Stimulated activated CD8-positive, alpha-beta memory T cell treated with anti-CD3 and anti-CD28 coated beads, Interleukin-12 subunit alpha, Interleukin-12 subunit beta, amount 100 ng/mL, for 1 hour (primary cell): Measurements from ENCODE around the gene ANO4.

Experiments
- DNase-seq: peaks from one replicate; pipeline ENCODE4 v3.0.0-alpha.2; 2020; ENCODE audit warnings: low read depth

ANO4 gene

DNA sequence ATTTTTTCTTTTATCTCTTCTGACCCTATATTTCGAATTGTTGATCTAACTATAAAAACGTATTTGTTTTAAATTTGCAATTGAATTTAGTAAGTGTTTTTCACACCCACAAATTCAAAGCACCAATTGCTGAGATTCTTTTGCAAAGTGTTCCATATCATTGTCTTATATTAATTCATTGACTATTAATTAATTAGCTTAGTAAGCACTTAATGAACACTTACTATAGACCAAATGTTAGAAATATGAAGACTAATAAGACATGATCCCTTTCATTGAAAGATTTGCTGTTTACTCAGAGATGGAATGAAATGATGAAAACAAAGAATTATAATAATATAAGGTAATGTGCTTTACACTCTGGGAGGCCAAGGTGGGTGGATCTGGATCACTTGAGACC lies 14.2 kb downstream of the ANO4 start:
- no peak for DNase-seq

DNA sequence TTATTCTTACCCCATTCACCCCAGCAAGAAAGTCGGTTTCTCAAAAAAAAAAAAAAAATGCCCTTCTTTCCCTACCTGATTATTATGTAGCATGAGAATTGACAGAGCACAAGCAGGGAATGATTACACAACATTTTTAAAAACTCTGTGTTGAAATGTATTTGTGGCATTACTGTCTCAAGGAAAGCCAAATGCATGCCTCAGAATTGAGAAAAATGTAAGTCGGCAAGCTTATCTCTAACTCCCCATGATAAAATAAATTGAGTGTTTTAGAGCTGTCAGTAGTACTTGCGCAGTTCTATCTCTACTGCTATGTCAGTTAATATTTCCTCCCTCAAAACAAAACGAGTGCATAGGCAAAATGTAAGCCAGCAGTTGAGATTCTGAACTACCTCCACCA lies 25.7 kb downstream of the ANO4 start:
- DNase-seq, result no peak

DNA sequence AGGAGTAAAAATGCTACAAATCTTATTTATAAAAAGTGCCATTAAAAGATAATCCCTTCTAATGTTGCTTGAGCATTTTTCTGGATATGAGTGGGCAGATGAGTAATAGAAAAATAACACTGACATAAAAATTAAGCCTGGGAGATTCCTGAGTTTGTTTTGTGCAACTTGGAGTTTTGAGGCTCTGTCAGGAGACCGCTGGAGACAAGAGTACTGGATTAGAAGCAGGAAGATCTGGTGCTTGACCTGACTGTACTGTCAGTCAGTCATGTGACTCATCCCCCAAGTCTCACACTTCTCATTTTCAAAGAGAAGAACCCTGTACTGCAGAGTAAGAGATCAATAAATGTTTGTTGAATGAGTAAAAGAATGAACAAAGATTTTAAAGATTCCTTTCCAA lies 29.4 kb downstream of the ANO4 start:
- no peak for DNase-seq

DNA sequence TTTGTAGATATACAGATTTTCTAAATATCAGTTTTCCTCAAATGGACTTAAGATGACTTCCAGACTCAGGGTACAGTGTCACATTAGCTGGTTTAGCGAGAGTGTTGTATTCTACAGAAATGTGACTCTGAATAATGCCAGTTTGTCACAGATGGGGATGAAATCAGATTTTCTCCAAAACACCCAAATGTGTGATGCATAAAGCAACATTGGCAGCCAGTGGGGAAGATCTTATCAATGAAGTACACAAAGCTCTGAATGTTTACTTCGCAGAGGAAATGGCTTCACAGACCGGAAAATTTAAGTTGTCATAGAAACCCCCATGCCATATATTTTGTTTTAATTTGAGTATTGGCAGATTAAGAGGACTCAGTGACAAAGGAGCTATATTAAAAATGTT lies 29.9 kb downstream of the ANO4 start:
- no peak for DNase-seq

DNA sequence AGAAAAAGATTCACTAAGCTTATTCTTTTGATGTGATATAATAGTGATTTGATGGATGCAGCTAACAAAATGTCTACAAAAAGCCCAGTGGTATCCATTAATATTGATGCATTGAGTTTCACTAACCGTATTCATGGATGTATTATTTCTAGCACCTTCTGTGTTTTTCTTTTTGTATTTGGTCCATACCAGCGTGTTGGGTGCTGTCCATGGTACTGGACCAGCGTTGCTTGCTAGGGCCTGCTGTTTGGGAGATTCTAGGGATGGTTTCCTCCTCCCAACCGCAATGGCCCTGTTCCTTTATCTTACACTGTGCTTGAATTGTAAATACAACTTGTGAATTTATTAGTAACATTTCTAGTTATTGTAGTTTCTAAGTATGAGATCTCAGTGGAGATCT lies 31.7 kb downstream of the ANO4 start:
- no peak for DNase-seq

DNA sequence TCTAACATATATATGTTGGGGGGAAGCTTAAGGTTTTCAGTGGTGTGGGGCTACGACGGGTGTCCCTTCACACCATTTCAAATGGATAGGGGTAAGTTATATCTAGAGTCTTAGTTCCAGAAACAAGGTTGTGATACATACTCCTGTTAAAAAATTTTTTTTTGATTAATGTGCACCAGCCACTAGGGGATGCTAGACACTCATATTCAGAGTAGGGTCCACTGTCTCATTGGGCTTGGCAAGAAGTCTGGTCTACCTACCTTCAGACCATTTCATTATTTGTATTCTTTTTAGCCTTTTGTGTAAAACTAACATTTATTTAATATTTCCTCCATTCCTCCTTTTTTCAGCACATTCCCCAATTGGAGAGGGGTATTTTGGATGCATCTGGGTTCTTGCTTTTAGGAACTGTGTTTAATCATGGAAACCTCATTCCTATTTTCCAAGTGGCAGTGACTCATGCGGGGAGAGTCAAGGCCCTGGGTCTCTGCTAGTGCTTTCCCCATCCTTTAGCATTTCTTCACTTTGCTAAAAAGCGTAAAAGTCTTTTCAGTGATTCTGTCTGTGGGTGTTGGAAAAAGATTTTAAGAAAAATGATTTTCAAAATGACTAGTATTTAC lies 33.4 kb downstream of the ANO4 start:
- DNase-seq, result no peak

DNA sequence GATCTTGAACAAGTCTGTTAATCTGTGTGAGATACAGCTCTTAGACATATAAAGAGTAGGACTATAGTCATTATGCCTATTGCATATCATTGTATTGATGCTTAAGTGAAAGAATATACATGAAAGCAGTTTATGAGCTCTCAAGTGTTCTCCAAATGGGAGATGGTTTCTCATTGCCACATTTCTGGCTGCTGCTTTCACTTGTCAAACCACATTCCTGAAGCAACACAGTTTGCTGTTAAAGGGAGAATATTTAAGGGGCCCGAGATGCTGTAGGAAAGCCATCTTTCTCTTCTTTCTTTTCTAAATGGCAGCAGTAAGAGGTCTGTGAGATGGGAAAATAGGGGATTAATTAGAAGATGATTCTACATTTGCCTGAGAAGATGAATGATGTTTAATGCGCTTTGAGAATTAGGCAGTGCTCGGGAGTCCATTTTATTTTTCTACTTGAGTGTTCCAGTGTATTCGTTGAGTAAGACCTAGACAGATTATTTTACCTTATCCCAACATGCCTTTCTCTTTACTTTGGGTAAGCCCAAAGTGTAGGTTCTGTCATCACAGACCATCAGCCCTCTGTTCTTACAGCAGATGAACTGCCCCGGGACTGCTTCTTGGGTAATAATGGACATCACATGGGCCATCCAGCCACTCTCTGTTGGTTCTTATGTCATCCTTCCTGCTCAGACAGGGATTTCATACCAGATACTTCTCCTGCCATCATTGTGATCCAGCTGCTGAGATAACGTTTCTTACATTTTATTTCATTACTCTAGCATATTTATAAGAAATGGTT lies 35.6 kb downstream of the ANO4 start:
- no peak for DNase-seq

DNA sequence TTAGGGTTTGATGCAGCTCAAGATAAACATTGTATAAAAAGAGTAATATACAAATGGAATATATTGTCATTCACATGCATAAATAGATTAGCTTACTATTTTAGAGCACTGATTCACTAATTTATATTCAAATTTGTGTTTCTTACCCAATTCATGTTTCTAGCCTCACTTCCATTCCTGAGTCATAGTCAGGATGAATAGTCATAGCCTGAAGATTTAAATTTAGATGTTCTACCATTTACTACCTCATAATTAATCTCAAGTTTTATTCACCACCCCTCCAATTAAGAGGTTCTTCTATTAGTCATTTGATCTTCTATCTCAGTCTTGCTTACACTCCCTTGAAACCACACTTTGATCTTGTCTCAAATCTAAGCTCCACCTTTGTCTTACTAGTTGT lies 38.7 kb downstream of the ANO4 start:
- DNase-seq, result no peak

DNA sequence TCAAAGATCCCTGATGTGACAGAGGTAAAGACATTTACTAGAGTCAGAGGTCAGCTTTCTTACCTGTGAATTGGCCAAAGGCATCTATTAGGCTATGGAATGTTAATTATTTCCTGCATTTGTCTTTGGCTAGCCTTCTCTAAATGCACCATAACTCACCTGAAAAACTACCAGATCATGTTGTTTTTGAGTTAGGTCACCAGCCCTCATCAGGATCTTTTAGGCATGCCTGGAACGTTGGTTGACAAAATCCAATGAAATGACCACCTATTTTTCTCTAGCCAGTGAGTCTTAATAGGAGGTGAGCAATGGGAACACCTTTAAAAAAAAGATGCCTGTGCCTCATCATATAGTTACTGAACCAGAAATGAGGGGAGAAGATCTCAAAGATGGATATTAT lies 46.2 kb downstream of the ANO4 start:
- DNase-seq, result no peak

DNA sequence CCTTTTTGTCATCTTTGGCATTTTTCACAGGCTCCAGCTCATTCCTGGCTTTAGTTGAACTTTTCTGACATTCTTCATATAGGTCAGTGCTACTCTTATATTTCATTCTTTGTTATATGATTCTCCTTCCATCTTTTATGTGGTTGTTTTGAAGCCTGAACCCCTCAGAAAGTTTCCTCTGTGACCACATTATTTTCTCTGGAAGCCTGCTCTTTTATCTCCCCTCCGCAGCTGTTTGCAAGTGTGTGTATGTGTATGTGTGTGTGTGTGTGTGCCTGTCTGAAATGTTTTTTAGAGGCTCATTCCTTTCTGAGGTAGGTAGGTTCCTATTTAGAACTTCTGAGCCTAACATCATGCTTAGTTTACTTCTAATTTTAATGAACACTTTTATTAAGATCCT lies 47.6 kb downstream of the ANO4 start:
- no peak for DNase-seq

DNA sequence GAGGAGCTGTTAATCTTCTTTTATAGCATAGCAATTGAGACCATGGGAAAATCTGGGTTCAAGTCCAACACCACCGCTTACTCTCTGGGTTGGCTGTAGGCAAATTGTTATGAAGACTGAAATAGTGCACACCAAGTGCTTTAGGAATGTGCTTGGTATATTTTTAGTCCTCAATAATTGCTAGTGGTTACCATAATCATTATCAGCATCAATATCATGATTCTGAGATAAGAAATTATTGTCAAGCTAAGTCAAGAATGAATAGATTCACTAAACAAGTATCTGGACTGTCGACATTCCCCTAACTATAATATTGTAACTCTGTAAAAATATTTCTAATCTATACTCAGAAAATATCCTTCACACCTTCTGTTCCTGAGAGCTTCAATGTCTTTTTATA lies 48.5 kb downstream of the ANO4 start:
- DNase-seq, result no peak

DNA sequence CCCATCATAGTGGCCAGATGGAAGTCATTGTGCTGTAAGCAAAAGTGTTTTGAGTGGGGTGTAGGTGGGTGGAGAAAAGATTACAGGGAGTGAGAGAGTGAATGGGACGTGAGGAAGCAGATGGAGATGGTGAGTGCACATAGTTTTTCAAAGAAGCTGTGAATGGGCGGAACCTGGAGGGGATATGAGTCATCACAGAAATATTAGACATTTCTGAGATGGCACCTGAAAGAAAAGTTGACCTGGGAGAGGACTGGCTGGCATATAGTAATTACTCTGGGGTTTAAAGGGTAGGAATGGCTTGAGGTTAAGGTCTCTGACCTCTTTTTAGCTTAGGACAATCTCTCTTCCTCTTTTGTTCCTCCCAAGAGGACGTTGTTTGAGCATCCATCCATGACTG lies 50.5 kb downstream of the ANO4 start:
- DNase-seq, result no peak

DNA sequence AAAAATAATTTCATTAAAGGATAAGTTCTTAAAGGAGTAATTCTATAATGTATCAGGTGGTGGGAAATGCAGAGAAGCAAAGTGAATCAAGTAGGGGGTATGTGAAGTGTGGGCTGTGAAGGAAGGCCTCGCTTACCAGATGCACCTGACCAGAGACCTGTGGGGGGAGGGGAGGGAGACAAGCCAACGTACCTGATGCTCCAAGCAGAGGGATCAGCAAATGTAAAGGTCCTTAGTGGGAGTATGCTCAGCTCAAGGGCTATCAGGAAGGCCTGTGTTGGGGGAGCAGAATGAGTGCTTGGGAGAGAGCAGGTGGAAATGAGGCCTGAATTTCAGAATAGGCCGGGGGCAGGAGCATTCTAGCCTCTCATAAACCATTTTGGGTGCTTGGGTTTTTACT lies 57.1 kb downstream of the ANO4 start:
- DNase-seq, result no peak

DNA sequence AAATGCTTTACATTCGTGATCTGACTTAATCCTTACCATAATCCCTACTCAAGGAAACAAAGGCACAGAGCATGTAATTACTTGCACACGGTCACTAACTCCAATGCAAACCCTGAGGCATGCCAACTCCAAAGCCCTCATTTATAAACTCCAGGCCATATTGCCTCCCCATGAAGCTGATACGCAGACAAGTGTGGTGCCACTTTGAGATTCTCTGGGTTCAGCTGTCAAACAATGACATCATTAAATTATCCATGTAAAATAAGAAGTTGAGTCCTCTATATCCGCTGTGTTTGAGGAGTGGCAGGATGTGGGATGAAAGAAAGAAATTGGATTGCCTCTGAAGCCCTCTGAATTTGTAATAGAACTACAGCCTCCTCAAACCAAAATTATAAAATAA lies 62.8 kb downstream of the ANO4 start:
- no peak for DNase-seq

DNA sequence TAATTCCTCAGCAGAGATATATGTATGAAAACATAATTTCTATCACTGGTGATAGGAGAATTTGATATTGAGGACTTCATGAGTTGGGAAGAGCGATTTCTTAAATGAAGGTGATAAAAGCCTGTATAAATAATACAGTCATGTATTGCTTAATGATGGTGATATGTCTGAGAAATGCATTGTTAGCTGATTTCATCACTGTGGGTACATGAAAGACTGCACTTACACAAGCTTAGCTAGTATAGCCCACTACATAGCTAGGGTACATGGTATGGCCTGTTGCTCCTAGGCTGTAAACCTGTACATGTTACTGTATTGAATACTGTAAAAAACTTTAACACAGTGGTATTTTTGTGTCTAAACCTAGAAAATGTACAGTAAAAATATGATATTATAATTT lies 63.4 kb downstream of the ANO4 start:
- DNase-seq, result no peak

DNA sequence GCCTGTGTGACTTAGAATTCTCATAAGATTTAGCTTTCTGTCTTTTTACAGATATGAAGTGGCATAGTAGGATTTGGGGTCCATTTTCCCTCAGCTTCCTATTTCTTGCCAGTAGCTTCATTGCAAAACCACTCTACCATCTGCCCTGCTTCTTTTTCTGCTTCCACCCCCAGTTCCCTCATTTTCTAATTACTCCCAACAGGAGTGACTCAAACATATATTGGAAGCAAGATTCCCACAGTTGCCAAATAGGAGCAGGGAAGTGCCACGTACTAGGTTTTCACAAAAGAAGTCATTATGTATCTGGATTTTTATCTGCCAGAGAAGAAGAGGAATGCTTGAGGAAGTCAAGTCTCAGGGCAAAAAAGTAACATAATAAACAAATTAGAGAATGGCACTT lies 64.1 kb downstream of the ANO4 start:
- DNase-seq, result no peak

DNA sequence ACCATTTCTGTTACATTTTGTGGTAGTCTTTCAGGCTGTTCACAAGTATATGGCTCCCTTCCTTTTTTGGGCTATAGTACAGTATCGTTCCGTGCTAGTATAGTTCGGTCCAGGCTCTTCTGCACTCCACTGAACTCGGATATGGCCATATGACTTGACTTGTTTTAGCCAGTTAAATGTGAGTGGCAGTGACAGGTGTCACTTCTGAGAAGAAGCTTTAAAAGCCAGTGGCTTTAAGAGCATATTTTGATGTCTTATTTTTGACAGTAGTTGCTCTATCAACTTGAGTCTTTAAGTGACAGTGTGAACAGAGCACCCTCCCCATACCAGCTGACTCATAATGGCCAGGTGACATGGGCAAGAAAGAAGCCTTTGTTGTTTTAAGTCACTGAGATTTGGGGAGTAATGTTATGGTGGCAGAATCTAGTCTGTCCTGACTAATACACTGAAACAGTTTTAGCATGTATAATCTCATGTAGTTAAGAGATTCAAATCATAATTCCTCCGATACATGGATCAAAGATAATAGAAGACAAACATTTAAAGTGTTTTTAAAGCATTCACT lies 64.6 kb downstream of the ANO4 start:
- DNase-seq, result no peak

DNA sequence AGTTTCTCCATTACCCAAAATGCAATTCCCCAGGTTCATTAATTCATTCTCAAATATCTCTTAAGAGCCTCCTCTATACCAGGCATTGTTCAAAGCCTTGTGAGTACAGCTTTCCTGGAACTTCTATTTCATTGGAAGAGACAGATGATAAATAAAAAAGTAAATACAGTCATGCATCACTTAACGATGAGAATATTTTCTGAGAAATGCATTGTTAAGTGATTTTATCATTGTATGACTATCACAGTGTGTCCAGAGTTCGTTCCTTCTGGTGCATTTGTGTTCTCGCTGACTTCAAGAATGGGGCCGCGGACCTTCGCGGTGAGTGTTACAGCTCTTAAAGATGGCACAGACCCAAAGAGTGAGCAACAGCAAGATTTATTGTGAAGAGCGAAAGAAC lies 66.0 kb downstream of the ANO4 start:
- no peak for DNase-seq

DNA sequence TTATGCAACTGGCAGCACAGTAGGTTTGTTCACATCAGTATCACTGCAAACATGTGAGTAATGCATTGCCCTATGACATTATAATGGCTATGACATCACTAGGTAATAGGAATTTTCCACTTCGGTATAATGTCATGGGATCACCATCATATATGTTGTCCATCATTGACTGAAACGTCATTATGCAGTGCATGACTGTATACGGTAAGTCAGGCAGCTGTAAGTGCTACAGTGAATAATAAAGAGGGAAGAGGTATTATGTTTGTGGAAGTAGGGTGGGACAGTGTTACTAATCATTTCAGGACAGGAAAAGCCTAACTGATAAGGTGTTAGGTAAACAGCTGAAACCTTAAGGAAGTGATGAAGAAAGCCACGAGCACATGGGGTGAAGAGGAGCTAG lies 68.1 kb downstream of the ANO4 start:
- no peak for DNase-seq

DNA sequence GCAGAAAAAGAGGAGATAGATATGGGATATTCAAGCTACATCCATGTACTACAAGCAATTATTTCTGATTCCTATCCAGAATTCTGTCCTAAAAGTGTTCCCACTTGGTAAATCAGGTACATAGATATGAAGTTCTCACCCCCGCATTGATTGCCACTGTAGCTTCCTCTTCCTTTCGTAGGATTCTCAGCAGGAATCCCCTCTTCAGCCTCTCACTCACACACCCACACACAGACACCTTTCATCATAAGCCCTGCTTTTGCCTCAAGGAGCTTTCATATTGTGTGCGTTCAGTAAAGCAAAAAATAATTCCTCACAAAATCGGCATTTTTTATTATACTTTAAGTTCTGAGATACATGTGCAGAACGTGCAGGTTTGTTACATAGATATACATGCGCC lies 69.8 kb downstream of the ANO4 start:
- no peak for DNase-seq

DNA sequence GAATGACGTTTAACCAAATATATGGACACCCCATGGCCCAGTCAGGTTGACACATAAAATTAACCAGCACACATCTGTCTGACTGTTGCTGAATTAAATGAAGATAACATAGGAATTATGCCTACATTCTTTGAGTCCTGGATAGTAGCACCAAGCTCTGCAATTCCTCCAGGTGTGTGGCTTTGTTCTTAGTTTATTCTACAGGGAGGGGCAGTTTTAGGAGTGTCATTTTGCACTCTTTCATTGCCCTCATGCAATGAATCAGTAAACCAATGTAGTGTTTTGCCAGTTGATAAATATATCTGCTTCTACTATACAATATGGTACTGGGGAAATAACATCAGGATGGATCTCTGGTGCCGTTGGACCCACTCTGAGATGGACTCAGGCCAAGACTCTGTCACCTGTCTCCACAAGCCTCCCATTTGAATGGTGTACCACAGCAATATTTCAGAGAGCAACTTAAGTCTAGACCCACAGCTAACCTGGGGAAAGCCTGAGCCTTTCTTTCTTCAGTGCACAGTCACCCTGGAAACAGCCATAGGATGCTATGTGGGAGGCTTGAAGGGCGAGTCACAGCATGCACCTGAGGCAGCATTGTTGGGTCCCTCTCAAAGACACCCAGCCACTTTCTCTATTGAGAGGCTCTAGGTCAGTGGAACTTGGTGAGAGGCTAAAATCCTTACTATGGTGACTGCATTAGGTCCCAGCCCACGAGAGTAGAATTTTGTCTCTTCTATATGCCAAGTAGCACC lies 73.2 kb downstream of the ANO4 start:
- no peak for DNase-seq

DNA sequence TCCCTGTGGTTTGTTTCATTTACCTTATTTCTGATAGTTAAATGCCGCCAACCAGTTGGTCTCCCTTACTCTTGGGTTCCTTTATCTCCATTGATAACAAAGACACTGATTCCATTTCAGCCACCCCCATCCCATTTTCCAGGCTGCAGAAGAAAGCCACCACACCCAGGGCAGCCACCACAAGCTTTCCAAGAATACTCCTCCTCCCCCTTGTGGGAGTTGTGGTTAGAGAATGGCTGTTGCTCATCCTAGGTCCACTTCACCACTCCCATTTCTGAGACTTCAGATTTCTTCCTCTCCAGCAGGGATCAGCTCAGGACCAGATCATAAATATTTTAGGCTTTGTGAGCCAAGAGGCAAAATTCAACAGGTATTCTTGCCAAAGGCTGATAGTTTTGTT lies 73.9 kb downstream of the ANO4 start:
- DNase-seq, result no peak

DNA sequence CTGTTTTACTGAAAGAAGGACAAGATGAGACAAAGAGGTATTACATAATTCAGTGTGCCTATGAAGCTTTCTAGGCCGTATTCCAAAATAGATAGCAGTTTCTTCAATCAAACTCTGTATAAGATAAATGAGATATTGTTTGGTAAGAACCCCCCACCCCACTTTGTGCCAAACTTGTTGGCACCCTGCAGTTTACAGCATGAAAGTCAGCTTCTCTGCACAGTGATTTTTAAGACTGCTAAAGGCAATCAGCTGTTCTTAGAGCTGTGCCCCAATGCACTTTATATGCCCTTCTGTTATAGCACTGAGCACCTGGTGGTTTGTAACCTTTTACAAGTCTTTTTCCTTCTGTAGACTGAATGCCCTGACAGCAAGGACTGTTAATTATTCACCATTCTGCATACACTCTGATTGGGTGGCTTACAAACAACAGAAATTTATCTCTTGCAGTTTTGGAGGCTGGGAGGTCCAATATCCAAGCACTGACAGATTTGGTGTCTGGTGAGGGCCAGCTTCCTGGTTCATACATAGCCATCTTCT lies 76.7 kb downstream of the ANO4 start:
- DNase-seq, result no peak
